Kidney (tissue), 14 donors: ENCODE measurements around the gene TRIM47. TPM values are rescaled to one million over a fixed set of nuclear protein-coding genes. Genes with fewer than 3 reads are reported as not detected.
A peak's percentile ranks its signal among the peaks of the same experiment; 100 is the strongest.

Experiments used
- DNase-seq, 5 donors: peaks; one replicate each; pipeline ENCODE4 v3.0.0-alpha.2; 2013 to 2020
- FAIRE-seq: peaks from 2 replicates; lab custom pipeline; 2012; peaks lifted over from hg19 to GRCh38; lab: Jason Lieb, UNC
- H3K27ac ChIP-seq, 2 donors: one replicate each; pipeline ENCODE4 v1.7.0; 2013; ENCODE audit warnings: low read depth in 2 of 2, low read length in 2 of 2, inconsistent platforms in 1 of 2
- H3K27me3 ChIP-seq: one replicate; pipeline ENCODE4 v1.7.1; 2013; ENCODE audit warnings: low read length, inconsistent platforms; ENCODE audit not compliant: control insufficient read depth, insufficient read depth
- H3K36me3 ChIP-seq, 3 donors: one replicate each; pipeline versions ENCODE4 v1.7.0 to v1.7.1; 2013; ENCODE audit warnings: low read length in 3 of 3, control low read depth in 1 of 3, inconsistent platforms in 1 of 3; ENCODE audit not compliant: insufficient read depth in 3 of 3, control insufficient read depth in 2 of 3
- H3K4me1 ChIP-seq, 3 donors: one replicate each; pipeline versions ENCODE4 v1.7.0 to v1.7.1; 2013; ENCODE audit warnings: low read length in 3 of 3, inconsistent platforms in 1 of 3, low read depth in 1 of 3; ENCODE audit not compliant: control insufficient read depth in 2 of 3, insufficient read depth in 2 of 3
- H3K4me3 ChIP-seq, 3 donors: one replicate each; pipeline versions ENCODE4 v1.7.0 to v1.8.1; 2013; ENCODE audit warnings: low read length in 3 of 3, control low read depth in 1 of 3, inconsistent platforms in 1 of 3
- H3K9ac ChIP-seq, 3 donors: one replicate each; pipeline versions ENCODE4 v1.7.0 to v1.7.1; 2013; ENCODE audit warnings: low read length in 3 of 3, control low read depth in 1 of 3, inconsistent platforms in 1 of 3
- H3K9me3 ChIP-seq, 3 donors: one replicate each; pipeline versions ENCODE4 v1.7.0 to v1.7.1; 2013; ENCODE audit warnings: low read length in 3 of 3, control low read depth in 1 of 3, inconsistent platforms in 1 of 3; ENCODE audit not compliant: control insufficient read depth in 2 of 3, insufficient read depth in 1 of 3
- intact Hi-C: fragments of 100-400 bp; cut with DNase I; formaldehyde crosslinking; loops from one replicate; pipeline ENCODE4 v1.11.1; 2022
- polyA plus RNA-seq: library from polyadenylated mRNA; stranded (reverse); fragments of 350-450 nt; fragmentation: Illumina TruSeq; extraction: RNeasy Lipid Tissue Mini Kit (QIAGEN cat#74804); gene quantifications from one replicate; pipeline ENCODE4 v1.2.3, GENCODE V29; 2014; ENCODE audit warnings: low read depth, low replicate concordance; ENCODE audit not compliant: insufficient read depth
- total RNA-seq: library from RNA; stranded (reverse); fragmentation: NEBNext Ultra II Directional; extraction: Animal tissue kit (Norgen Biotek cat#: 25700); gene quantifications from one replicate; pipeline ENCODE4 v1.2.1, GENCODE V29; 2021
- TF ChIP-seq, protein P1 (sequence below): IDR thresholded peaks from 3 replicates; pipeline ENCODE4 v1.5.1; 2012; ENCODE audit warnings: mild to moderate bottlenecking, moderate library complexity, borderline replicate concordance; ENCODE audit not compliant: insufficient read depth; ENCODE audit errors: extremely low read depth
- donor health status: control.
- donor health status: control.
- donor health status: control.
- donor health status: control.
- donor health status: control.
- donor health status: DM: yes; HTN: yes; CAD: no.
- donor health status: Normal renal cell carcinoma (clear cell type).

TRIM47 gene
- total and polyA plus RNA-seq, 2 donors from 2014 or later = 95.0 to 118 TPM

GRCh38 chr17:75900691-75901533 lies 22.5 kb upstream of the TRIM47 start:
- Histone ChIP-seq H3K27me3 (no peaks in the 10 kb centered on the region), H3K4me3 (no peak overlapping the region), H3K9me3 (no peaks in the 10 kb centered on the region), H3K4me1 (peaks cover 0 to 3% (median 0%) of the 10 kb centered on the region in 3 donors), H3K36me3 (peaks cover 0 to 26% (median 12%) of the 10 kb centered on the region in 3 donors), H3K27ac (no peak overlapping the region), H3K9ac (no peak overlapping the region)
- TF ChIP-seq, protein P1, sequence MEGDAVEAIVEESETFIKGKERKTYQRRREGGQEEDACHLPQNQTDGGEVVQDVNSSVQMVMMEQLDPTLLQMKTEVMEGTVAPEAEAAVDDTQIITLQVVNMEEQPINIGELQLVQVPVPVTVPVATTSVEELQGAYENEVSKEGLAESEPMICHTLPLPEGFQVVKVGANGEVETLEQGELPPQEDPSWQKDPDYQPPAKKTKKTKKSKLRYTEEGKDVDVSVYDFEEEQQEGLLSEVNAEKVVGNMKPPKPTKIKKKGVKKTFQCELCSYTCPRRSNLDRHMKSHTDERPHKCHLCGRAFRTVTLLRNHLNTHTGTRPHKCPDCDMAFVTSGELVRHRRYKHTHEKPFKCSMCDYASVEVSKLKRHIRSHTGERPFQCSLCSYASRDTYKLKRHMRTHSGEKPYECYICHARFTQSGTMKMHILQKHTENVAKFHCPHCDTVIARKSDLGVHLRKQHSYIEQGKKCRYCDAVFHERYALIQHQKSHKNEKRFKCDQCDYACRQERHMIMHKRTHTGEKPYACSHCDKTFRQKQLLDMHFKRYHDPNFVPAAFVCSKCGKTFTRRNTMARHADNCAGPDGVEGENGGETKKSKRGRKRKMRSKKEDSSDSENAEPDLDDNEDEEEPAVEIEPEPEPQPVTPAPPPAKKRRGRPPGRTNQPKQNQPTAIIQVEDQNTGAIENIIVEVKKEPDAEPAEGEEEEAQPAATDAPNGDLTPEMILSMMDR = no peak
- FAIRE-seq (no peak), DNase-seq (peak in 1 of 5 donors; percentile 71)
- intact Hi-C loops = no loop called here

DNA sequence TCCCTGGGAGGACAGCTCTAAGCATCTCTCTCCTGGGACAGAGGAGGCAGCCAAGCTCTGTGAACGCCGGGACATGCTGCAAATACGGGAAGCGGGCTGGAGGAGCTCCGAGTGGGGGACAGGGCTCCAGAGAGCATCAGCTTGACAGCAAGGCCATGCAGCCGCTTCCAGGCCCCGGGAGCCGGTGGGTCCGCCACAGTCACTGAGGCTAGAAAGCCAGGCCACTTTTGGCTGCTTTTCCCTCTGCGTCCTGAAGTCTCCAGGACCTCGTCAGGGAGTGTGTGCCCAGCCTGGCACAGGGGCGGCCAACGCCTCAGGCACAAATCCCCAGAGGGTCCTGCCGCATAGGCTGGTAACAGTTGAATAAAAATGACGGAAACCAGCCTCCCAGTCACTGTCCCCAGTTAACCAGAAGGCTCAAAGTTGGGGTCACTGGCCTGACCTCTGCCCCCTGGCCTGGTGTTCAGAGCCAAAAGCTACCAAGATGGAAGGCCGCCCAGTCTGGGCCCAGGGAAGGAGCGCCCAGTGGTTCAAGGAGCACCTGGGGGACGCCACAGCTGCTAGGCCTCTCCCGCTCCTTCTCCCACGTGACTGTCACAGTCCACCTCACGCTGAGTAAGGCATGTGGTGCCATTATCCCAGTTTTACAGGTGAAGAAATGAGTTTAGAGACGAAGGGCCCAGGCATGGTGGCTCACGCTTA lies 21.5 kb upstream of the TRIM47 start:
- FAIRE-seq (no peak), DNase-seq (peak in 1 of 5 donors; percentile 74)
- Histone ChIP-seq H3K27ac (no peak overlapping the region), H3K9me3 (no peaks in the 10 kb centered on the region), H3K9ac (no peak overlapping the region), H3K27me3 (no peaks in the 10 kb centered on the region), H3K4me1 (peaks cover 0 to 12% (median 9%) of the 10 kb centered on the region in 3 donors), H3K4me3 (no peak overlapping the region), H3K36me3 (peaks cover 0 to 26% (median 12%) of the 10 kb centered on the region in 3 donors)
- intact Hi-C loops = no loop called here
- TF ChIP-seq, protein P1 = no peak

DNA sequence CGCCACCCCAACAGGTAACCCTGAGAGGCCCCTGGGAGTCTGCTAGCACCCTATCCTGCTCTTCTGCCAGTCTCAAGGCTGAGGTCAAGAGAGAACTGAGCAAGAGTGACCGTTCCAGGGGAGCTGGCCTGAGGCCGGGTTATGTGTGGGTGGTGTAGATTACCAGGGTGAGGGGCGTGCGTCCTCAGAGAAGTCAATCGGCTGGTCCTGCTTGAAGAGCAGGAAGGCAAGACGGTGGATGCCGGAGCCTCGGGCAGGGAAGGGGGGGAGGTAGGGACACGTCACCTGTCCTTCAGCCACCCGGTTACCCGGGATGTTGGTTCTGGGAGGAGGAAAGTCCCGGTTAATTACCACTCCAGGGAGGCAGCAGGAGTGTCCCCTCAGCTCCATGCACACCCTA lies 21.0 kb upstream of the TRIM47 start:
- TF ChIP-seq, protein P1 = no peak
- peak in 1 of 5 donors; percentile 76 for DNase-seq
- intact Hi-C loops = no loop called here

More for the DNA sequence above, 21.0 kb upstream of the TRIM47 start:
- Histone ChIP-seq H3K9ac (no peak overlapping the region), H3K4me1 (peaks cover 0 to 17% (median 9%) of the 10 kb centered on the region in 3 donors), H3K36me3 (peaks cover 0 to 26% (median 12%) of the 10 kb centered on the region in 3 donors), H3K9me3 (no peaks in the 10 kb centered on the region), H3K27me3 (no peaks in the 10 kb centered on the region), H3K4me3 (no peak overlapping the region), H3K27ac (no peak overlapping the region)
- no peak for FAIRE-seq
